ENCODE measurements around the gene MYO18B.

DNA sequence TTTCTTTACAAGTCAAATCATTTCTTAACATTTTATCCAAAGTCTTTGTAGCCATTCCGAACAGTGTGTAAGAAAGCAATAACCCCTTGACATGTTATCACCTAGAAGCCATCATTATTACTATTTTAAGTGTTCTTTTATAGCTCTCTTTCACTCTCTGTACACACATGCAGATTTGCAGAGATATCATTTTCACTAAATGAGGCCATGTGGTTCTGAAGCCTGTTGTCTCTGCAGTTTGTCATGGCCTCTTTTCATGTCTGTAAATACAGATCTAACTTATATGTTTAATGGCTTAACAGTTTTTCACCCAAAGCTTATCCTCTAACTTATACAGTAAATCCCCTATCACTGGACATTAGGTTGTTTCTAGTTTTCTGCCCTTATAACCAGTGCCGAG lies 166.8 kb downstream of the MYO18B start:
- TF ChIP-seq, protein P1, sequence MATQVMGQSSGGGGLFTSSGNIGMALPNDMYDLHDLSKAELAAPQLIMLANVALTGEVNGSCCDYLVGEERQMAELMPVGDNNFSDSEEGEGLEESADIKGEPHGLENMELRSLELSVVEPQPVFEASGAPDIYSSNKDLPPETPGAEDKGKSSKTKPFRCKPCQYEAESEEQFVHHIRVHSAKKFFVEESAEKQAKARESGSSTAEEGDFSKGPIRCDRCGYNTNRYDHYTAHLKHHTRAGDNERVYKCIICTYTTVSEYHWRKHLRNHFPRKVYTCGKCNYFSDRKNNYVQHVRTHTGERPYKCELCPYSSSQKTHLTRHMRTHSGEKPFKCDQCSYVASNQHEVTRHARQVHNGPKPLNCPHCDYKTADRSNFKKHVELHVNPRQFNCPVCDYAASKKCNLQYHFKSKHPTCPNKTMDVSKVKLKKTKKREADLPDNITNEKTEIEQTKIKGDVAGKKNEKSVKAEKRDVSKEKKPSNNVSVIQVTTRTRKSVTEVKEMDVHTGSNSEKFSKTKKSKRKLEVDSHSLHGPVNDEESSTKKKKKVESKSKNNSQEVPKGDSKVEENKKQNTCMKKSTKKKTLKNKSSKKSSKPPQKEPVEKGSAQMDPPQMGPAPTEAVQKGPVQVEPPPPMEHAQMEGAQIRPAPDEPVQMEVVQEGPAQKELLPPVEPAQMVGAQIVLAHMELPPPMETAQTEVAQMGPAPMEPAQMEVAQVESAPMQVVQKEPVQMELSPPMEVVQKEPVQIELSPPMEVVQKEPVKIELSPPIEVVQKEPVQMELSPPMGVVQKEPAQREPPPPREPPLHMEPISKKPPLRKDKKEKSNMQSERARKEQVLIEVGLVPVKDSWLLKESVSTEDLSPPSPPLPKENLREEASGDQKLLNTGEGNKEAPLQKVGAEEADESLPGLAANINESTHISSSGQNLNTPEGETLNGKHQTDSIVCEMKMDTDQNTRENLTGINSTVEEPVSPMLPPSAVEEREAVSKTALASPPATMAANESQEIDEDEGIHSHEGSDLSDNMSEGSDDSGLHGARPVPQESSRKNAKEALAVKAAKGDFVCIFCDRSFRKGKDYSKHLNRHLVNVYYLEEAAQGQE (IDR thresholded peaks at IDR 0.05; ENCODE audit: insufficient read depth in 1 of 2, low read depth in 2 of 2, low read length in 2 of 2) = no peak
- TF ChIP-seq POLR2AphosphoS5 (IDR thresholded peaks at IDR 0.05; ENCODE audit: low read depth, low read length) = no peak

Measured in PFSK-1 (cell line).